ENCODE measurements around the gene PRR35. TPM values are rescaled to one million over a fixed set of nuclear protein-coding genes. Genes with fewer than 3 reads are reported as not detected.

Gene PRR35
- total and polyA plus RNA-seq, 2 donors (not counting 3 experiments of a cell fraction or from before 2014, with no cell fraction given) = not detected

- ChIA-PET CTCF (interaction anchor here (0.9 to 1.9 kb wide), 3 partner anchors 9 to 40 kb away, joined by 3 to 9 read pairs (median 3); partner anchors contain the start of gene CAPN15), POLR2A (no interaction called here)
- DNase-seq (ENCODE audit: low read depth, low spot score) = no peak
- Histone ChIP-seq H3K9ac (replicated peaks; ENCODE audit: extremely low read depth, insufficient read depth, low read length) (no peak overlapping the region), H4K20me1 (replicated peaks; ENCODE audit: control insufficient read depth, extremely low read depth, insufficient read depth, low read length) (no peaks in the 10 kb centered on the region), H3K9me3 (replicated peaks; ENCODE audit: control insufficient read depth, insufficient read depth, low read length) (no peaks in the 10 kb centered on the region), H3K4me1 (ENCODE audit: control insufficient read depth, extremely low read depth, insufficient read depth, low read length) (peaks cover 24% of the 10 kb centered on the region), H3K79me2 (ENCODE audit: control insufficient read depth, insufficient read depth, low read length) (peaks cover 13% of the 10 kb centered on the region), H3K4me2 (ENCODE audit: insufficient read depth, low read length) (no peak overlapping the region), H3K36me3 (ENCODE audit: control insufficient read depth in 2 of 2, extremely low read depth in 1 of 2, insufficient read depth in 2 of 2, low read length in 2 of 2) (no peaks in the 10 kb centered on the region), H2AFZ (ENCODE audit: low read depth, low read length) (peak overlapping the region; percentile 62), H3K27me3 (ENCODE audit: control insufficient read depth in 2 of 2, insufficient read depth in 2 of 2, low read length in 2 of 2) (no peaks in the 10 kb centered on the region), H3K4me3 (replicated peaks in 1 of 3; ENCODE audit: insufficient read depth in 1 of 3, low read depth in 1 of 3, low read length in 3 of 3) (no peak overlapping the region), H3K27ac (ENCODE audit: insufficient read depth, low read depth, low read length) (no peak overlapping the region), H3K9me1 (replicated peaks; ENCODE audit: control insufficient read depth, extremely low read depth, insufficient read depth, low read length) (no peaks in the 10 kb centered on the region)
- FAIRE-seq = no peak
- no peak for TF ChIP-seq MYC (IDR thresholded peaks at IDR 0.05; ENCODE audit: low read depth, low read length)
- no peak for TF ChIP-seq MAX (IDR thresholded peaks at IDR 0.05; ENCODE audit: insufficient read depth, insufficient read length)
- TF ChIP-seq CTCF (IDR thresholded peaks at IDR 0.05; ENCODE audit: extremely low read depth in 1 of 2, insufficient read depth in 1 of 2, low read depth in 1 of 2, low read length in 2 of 2) = no peak
- no peak for TF ChIP-seq POLR2A (IDR thresholded peaks at IDR 0.05; ENCODE audit: low read depth, low read length)
- TF ChIP-seq EZH2 (IDR thresholded peaks at IDR 0.05; ENCODE audit: borderline replicate concordance, low read depth, low read length, severe bottlenecking) = no peak
- no peak for TF ChIP-seq JUN (IDR thresholded peaks at IDR 0.05; ENCODE audit: borderline replicate concordance, insufficient read depth, insufficient read length, low read depth)
- no peak for TF ChIP-seq GATA2 (IDR thresholded peaks at IDR 0.05; ENCODE audit: insufficient read depth, insufficient read length, low read depth, low read length)
- no peak for TF ChIP-seq FOS (IDR thresholded peaks at IDR 0.05; ENCODE audit: borderline replicate concordance, insufficient read depth, low read length)
- TF ChIP-seq POLR2AphosphoS5 (IDR thresholded peaks at IDR 0.05; ENCODE audit: insufficient read depth, low read depth, low read length) = no peak
- BruUV-seq (replicated peaks) = no TSS peak
- dilution Hi-C loops (cut with MboI; ENCODE audit: extremely low pct_ligation_motif_present, low sequenced_read_pairs) = no loop called here
- intact Hi-C loops (cut with micrococcal nuclease) = loop anchor here (5.0 kb wide), 1 partner anchor 40 kb away; the partner anchor contains the start of gene CAPN15
These were observed 7.4 kb downstream of the PRR35 start for GRCh38 chr16:567373-568256.

Data from endothelial cell of umbilical vein (primary cell).